ENCODE results near the gene HHIPL2. TPM values are rescaled to one million over a fixed set of nuclear protein-coding genes. Genes with fewer than 3 reads are reported as not detected.

Gene HHIPL2
- total RNA-seq, 1 experiment from 2014 or later, result 14.0 TPM

- no peak overlapping the region for H3K27ac ChIP-seq
- no peak overlapping the region for H3K4me3 ChIP-seq
- TF ChIP-seq CTCF (conservative IDR thresholded peaks at IDR 0.05) (no peak), EZH2 (IDR thresholded peaks at IDR 0.05; ENCODE audit: low read depth) (no peak)
- no peaks in the 10 kb centered on the region for H3K9me3 ChIP-seq (ENCODE audit: insufficient read depth, low read depth)
- peaks cover 46% of the 10 kb centered on the region for H3K79me2 ChIP-seq (ENCODE audit: low read depth)
- H3F3A ChIP-seq (ENCODE audit: insufficient read depth, low read depth), result peaks cover 13% of the 10 kb centered on the region
- no peak for DNase-seq
- POLR2A ChIA-PET (ENCODE audit: unreplicated experiment), result no interaction called here
- CTCF ChIA-PET, result no interaction called here
- intact Hi-C loops (cut with micrococcal nuclease; ENCODE audit: unreplicated experiment), result no loop called here
- H2AFZ ChIP-seq, result no peak overlapping the region
- no TSS peak for BruUV-seq (replicated peaks)
- H4K20me1 ChIP-seq (ENCODE audit: insufficient read depth), result 0 out of 2 replicates have a peak, but pooled peaks cover 3% of the 10 kb centered on the region
- no peak overlapping the region for H3K4me2 ChIP-seq
- no peaks in the 10 kb centered on the region for H3K27me3 ChIP-seq (ENCODE audit: insufficient read depth, low read depth)
- H3K4me1 ChIP-seq (replicated peaks; ENCODE audit: insufficient read depth), result peaks cover 19% of the 10 kb centered on the region
- 0 out of 2 replicates have a peak, but pooled peaks cover 4% of the 10 kb centered on the region for H3K9me2 ChIP-seq (ENCODE audit: insufficient read depth)
- peaks cover 61% of the 10 kb centered on the region for H3K36me3 ChIP-seq (ENCODE audit: low read depth)
Measured at GRCh38 chr1:222579316-222579715, 31.4 kb upstream of the HHIPL2 start.

DNA sequence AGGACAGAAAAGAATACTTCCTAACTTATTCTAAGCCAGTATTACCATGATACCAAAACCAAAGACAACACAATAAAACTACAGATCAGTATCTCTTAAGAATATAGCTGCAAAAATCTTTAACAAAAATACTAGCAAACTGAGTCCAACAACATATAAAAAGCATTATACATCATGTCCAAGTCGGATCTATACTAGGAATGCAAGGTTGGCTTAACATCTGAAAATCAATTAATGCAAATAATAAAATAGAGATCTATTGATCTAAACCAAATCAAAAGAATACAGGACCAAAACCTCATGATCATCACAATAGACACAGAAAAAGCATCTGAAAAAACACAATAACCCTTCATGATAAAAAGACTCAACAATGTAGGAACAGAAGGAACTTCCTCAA lies 22.9 kb upstream of the HHIPL2 start:
- no peaks in the 10 kb centered on the region for H3K79me2 ChIP-seq (ENCODE audit: low read depth)
- no peaks in the 10 kb centered on the region for H3K9me2 ChIP-seq (ENCODE audit: insufficient read depth)
- H3K27ac ChIP-seq, result no peak overlapping the region
- POLR2A ChIA-PET (ENCODE audit: unreplicated experiment), result no interaction called here
- H4K20me1 ChIP-seq (ENCODE audit: insufficient read depth), result no peaks in the 10 kb centered on the region
- TF ChIP-seq EZH2 (IDR thresholded peaks at IDR 0.05; ENCODE audit: low read depth) (no peak), CTCF (conservative IDR thresholded peaks at IDR 0.05) (no peak)
- no peaks in the 10 kb centered on the region for H3K9me3 ChIP-seq (ENCODE audit: insufficient read depth, low read depth)
- peaks cover 44% of the 10 kb centered on the region for H3K36me3 ChIP-seq (ENCODE audit: low read depth)
- no peak overlapping the region for H3K4me2 ChIP-seq
- no TSS peak for BruUV-seq (replicated peaks)
- H3K4me1 ChIP-seq (replicated peaks; ENCODE audit: insufficient read depth), result no peaks in the 10 kb centered on the region
- no peak overlapping the region for H3K4me3 ChIP-seq
- CTCF ChIA-PET, result no interaction called here
- DNase-seq, result no peak
- H3K27me3 ChIP-seq (ENCODE audit: insufficient read depth, low read depth), result no peaks in the 10 kb centered on the region
- H3F3A ChIP-seq (ENCODE audit: insufficient read depth, low read depth), result no peaks in the 10 kb centered on the region
- no peak overlapping the region for H2AFZ ChIP-seq
- intact Hi-C loops (cut with micrococcal nuclease; ENCODE audit: unreplicated experiment), result no loop called here

- no TSS peak for BruUV-seq (replicated peaks)
- TF ChIP-seq CTCF (conservative IDR thresholded peaks at IDR 0.05) (no peak), EZH2 (IDR thresholded peaks at IDR 0.05; ENCODE audit: low read depth) (no peak)
- Histone ChIP-seq H3K4me3 (no peak overlapping the region), H4K20me1 (ENCODE audit: insufficient read depth) (no peaks in the 10 kb centered on the region; the same call in 1 of the 2 replicates), H3F3A (ENCODE audit: insufficient read depth, low read depth) (no peaks in the 10 kb centered on the region), H3K9me3 (ENCODE audit: insufficient read depth, low read depth) (no peaks in the 10 kb centered on the region), H3K36me3 (ENCODE audit: low read depth) (peaks cover 32% of the 10 kb centered on the region), H3K79me2 (ENCODE audit: low read depth) (no peaks in the 10 kb centered on the region), H2AFZ (no peak overlapping the region), H3K27me3 (ENCODE audit: insufficient read depth, low read depth) (no peaks in the 10 kb centered on the region), H3K4me1 (replicated peaks; ENCODE audit: insufficient read depth) (no peaks in the 10 kb centered on the region), H3K4me2 (no peak overlapping the region), H3K27ac (no peak overlapping the region), H3K9me2 (ENCODE audit: insufficient read depth) (no peaks in the 10 kb centered on the region)
- no peak for DNase-seq
- CTCF ChIA-PET, result interaction anchor here (1.3 kb wide), 1 partner anchor 73 kb away, joined by 4 read pairs; no protein-coding TSS in a partner anchor
- POLR2A ChIA-PET (ENCODE audit: unreplicated experiment), result no interaction called here
- intact Hi-C loops (cut with micrococcal nuclease; ENCODE audit: unreplicated experiment), result no loop called here
Measured at GRCh38 chr1:222561656-222562055, 13.8 kb upstream of the HHIPL2 start.

Data from PC-9 (cell line).